Panc1 (cell line): ENCODE results near the gene NTRK2. TPM values are rescaled to one million over a fixed set of nuclear protein-coding genes. Genes with fewer than 3 reads are reported as not detected.

Experiments
- ATAC-seq: fragments of 200-7000 bp; cut with Tn5 transposase; 2 replicates; pipeline ENCODE4 v1.9.1; 2020; ENCODE audit warnings: mild to moderate bottlenecking, moderate library complexity
- BruUV-seq: library from RNA; stranded (reverse); fragments of 400-500 nt; replicated peaks from 2 replicates; lab custom pipeline; 2021; lab: Mats Ljungman, UMichigan
- CTCF ChIA-PET: fragments of 300-600 bp; sonication (Branson Sonifier 250); formaldehyde crosslinking; loops from one replicate; lab custom pipeline; 2022; ENCODE audit warnings: antibody characterized with exemption; lab: Charles Lee
- POLR2A ChIA-PET: fragments of 300-600 bp; sonication (Branson Sonifier 250); formaldehyde crosslinking; loops from one replicate; lab custom pipeline; 2022; ENCODE audit warnings: antibody characterized with exemption; lab: Charles Lee
- DNase-seq: peaks from one replicate; pipeline ENCODE4 v3.0.0-alpha.2; 2010; ENCODE audit warnings: low read depth, low spot score
- H3K27ac ChIP-seq: 2 replicates; pipeline ENCODE4 v1.5.1; 2011; ENCODE audit warnings: mild to moderate bottlenecking, low read length, inconsistent platforms
- H3K27me3 ChIP-seq: fragments of 200-500 bp; sonication (Bioruptor generic); 2 replicates; pipeline ENCODE4 v1.6.0; 2014; ENCODE audit warnings: low read length, inconsistent platforms; ENCODE audit not compliant: control insufficient read depth, insufficient read depth
- H3K36me3 ChIP-seq: fragments of 200-500 bp; sonication (Bioruptor generic); 2 replicates; pipeline ENCODE4 v1.5.1; 2014; ENCODE audit warnings: inconsistent platforms, mild to moderate bottlenecking, low read length, moderate library complexity; ENCODE audit not compliant: control insufficient read depth, insufficient read depth
- H3K4me1 ChIP-seq: 2 replicates; pipeline ENCODE4 v1.5.1; 2011; ENCODE audit warnings: inconsistent platforms, mild to moderate bottlenecking, low read length, moderate library complexity; ENCODE audit not compliant: control insufficient read depth, insufficient read depth
- H3K4me3 ChIP-seq, 2 experiments: 2 replicates each; pipeline ENCODE4 v1.5.1; 2011 to 2012; ENCODE audit warnings: low read depth in 2 of 2, low read length in 2 of 2, mild to moderate bottlenecking in 2 of 2, inconsistent platforms in 1 of 2, moderate library complexity in 1 of 2
- H3K9me3 ChIP-seq: fragments of 200-500 bp; sonication (Bioruptor generic); 2 replicates; pipeline ENCODE4 v1.5.1; 2014; ENCODE audit warnings: low read depth, mild to moderate bottlenecking, inconsistent platforms, low read length, moderate library complexity; ENCODE audit not compliant: control insufficient read depth, insufficient read depth
- POLR2AphosphoS5 ChIP-seq: IDR thresholded peaks from 2 replicates; pipeline ENCODE4 v1.6.1; 2012; ENCODE audit warnings: mild to moderate bottlenecking, low read depth, low read length, moderate library complexity
- REST ChIP-seq, 2 experiments: IDR thresholded peaks; 2 replicates each; pipeline ENCODE4 v1.6.1; 2011 to 2012; ENCODE audit warnings: low read depth in 2 of 2, control low read depth in 1 of 2, low read length in 1 of 2, mild to moderate bottlenecking in 1 of 2, moderate library complexity in 1 of 2; ENCODE audit not compliant: insufficient read depth in 1 of 2
- SIN3A ChIP-seq: IDR thresholded peaks from 2 replicates; pipeline ENCODE4 v1.6.1; 2012; ENCODE audit warnings: low read depth, mild to moderate bottlenecking, low read length, moderate library complexity, borderline replicate concordance; ENCODE audit not compliant: insufficient read depth
- TCF7L2 ChIP-seq: IDR thresholded peaks from 2 replicates; pipeline ENCODE4 v1.6.1; 2011; ENCODE audit warnings: mild to moderate bottlenecking, low read depth, low read length, inconsistent platforms
- in situ Hi-C: cut with HindIII; loops from 2 replicates; pipeline ENCODE4 v1.10.0; 2016; ENCODE audit warnings: low sequenced_read_pairs, low pct_unique_long_range_greater_than_20kb
- intact Hi-C: fragments of 100-400 bp; cut with micrococcal nuclease; formaldehyde crosslinking; loops from one replicate; pipeline ENCODE4 v1.10.0; 2022; ENCODE audit not compliant: unreplicated experiment
- total RNA-seq: library from RNA; stranded (reverse); gene quantifications from one replicate; pipeline ENCODE4 v1.2.1, GENCODE V29; 2021; ENCODE audit not compliant: unreplicated experiment
- TF ChIP-seq, protein P1 (sequence below): fragments of 450-650 bp; IDR thresholded peaks from 2 replicates; pipeline ENCODE4 v1.5.1; 2017; ENCODE audit warnings: mild to moderate bottlenecking

NTRK2 gene
- total RNA-seq, 1 experiment from 2014 or later = 0.23 TPM

DNA sequence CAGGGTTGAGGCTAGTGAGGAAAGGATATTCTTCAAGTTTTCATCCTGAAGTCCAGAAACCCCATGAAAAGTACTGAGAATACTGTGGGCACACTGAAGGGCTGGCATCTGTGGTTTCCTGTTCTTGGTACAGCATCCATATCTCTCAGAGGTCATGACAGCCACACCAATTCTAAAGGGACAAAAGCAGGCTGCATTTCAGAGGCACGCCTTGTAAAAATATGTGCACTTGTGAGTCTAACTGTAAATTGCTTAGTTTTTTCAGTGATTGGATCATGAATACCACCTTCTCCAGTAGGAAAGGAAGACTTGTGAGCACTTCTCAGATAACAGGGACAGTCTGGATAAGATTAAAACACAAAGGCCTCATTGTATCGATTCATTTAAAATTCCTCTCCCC is 230.9 kb downstream of the NTRK2 start:
- ChIA-PET POLR2A (no interaction called here), CTCF (no interaction called here)
- in situ Hi-C loops = no loop called here
- intact Hi-C loops = no loop called here
- no peaks in the 10 kb centered on the region for H3K9me3 ChIP-seq
- no TSS peak for BruUV-seq
- no peak overlapping the region for H3K4me3 ChIP-seq
- no peak overlapping the region for H3K27ac ChIP-seq
- ATAC-seq (no peak), DNase-seq (no peak)
- H3K4me1 ChIP-seq = no peaks in the 10 kb centered on the region
- TF ChIP-seq TCF7L2 = no peak
- H3K36me3 ChIP-seq = no peaks in the 10 kb centered on the region
- H3K27me3 ChIP-seq = no peaks in the 10 kb centered on the region

- ChIA-PET CTCF (no interaction called here), POLR2A (no interaction called here)
- Histone ChIP-seq H3K36me3 (no peaks in the 10 kb centered on the region; the same call in 1 of the 2 replicates), H3K4me1 (no peaks in the 10 kb centered on the region), H3K27me3 (no peaks in the 10 kb centered on the region), H3K27ac (no peak overlapping the region), H3K9me3 (no peaks in the 10 kb centered on the region), H3K4me3 (no peak overlapping the region)
- intact Hi-C loops (no loop called here), in situ Hi-C loops (no loop called here)
- DNase-seq (no peak), ATAC-seq (no peak)
- BruUV-seq = no TSS peak
- TF ChIP-seq TCF7L2 (no peak), REST (IDR thresholded peaks at IDR 0.05; ENCODE audit: insufficient read depth in 1 of 2, low read depth in 2 of 2, low read length in 1 of 2) (no peak), SIN3A (no peak), POLR2AphosphoS5 (no peak)
- TF ChIP-seq, protein P1, sequence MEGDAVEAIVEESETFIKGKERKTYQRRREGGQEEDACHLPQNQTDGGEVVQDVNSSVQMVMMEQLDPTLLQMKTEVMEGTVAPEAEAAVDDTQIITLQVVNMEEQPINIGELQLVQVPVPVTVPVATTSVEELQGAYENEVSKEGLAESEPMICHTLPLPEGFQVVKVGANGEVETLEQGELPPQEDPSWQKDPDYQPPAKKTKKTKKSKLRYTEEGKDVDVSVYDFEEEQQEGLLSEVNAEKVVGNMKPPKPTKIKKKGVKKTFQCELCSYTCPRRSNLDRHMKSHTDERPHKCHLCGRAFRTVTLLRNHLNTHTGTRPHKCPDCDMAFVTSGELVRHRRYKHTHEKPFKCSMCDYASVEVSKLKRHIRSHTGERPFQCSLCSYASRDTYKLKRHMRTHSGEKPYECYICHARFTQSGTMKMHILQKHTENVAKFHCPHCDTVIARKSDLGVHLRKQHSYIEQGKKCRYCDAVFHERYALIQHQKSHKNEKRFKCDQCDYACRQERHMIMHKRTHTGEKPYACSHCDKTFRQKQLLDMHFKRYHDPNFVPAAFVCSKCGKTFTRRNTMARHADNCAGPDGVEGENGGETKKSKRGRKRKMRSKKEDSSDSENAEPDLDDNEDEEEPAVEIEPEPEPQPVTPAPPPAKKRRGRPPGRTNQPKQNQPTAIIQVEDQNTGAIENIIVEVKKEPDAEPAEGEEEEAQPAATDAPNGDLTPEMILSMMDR = no peak
Observed at GRCh38 chr9:84903963-84904362, 234.4 kb downstream of the NTRK2 start.

GRCh38 chr9:84916769-84917168 is 247.2 kb downstream of the NTRK2 start:
- intact Hi-C loops = no loop called here
- Histone ChIP-seq H3K36me3 (no peaks in the 10 kb centered on the region), H3K4me1 (no peaks in the 10 kb centered on the region), H3K9me3 (no peaks in the 10 kb centered on the region), H3K4me3 (no peak overlapping the region), H3K27me3 (no peaks in the 10 kb centered on the region), H3K27ac (no peak overlapping the region)
- ChIA-PET POLR2A (no interaction called here), CTCF (no interaction called here)
- ATAC-seq (no peak), DNase-seq (no peak)
- BruUV-seq = no TSS peak
- in situ Hi-C loops = no loop called here
- TF ChIP-seq SIN3A (no peak), TCF7L2 (no peak), POLR2AphosphoS5 (no peak), REST (IDR thresholded peaks at IDR 0.05; ENCODE audit: insufficient read depth in 1 of 2, low read depth in 2 of 2, low read length in 1 of 2) (no peak)
- TF ChIP-seq, protein P1 = no peak
